Activated naive CD8-positive, alpha-beta T cell treated with anti-CD3 and anti-CD28 coated beads for 36 hours (primary cell): Measurements from ENCODE around the gene ZNF578. TPM values are rescaled to one million over a fixed set of nuclear protein-coding genes. Genes with fewer than 3 reads are reported as not detected.
A peak's percentile ranks its signal among the peaks of the same experiment; 100 is the strongest.
"Not testable (repeated sequence)": the region's sequence is repeated elsewhere in the genome, so short reads cannot be mapped to it uniquely, and the experiment has no call there.

Source experiments
- DNase-seq: peaks from one replicate; pipeline ENCODE4 v3.0.0; 2021
- H3K27ac Mint-ChIP-seq: one replicate; pipeline ENCODE4 v1.8.0; 2022; ENCODE audit warnings: mild to moderate bottlenecking, moderate library complexity, mixed read lengths
- H3K27me3 Mint-ChIP-seq: one replicate; pipeline ENCODE4 v1.8.0; 2022; ENCODE audit warnings: mild to moderate bottlenecking, mixed read lengths
- H3K36me3 Mint-ChIP-seq: one replicate; pipeline ENCODE4 v1.8.0; 2021; ENCODE audit warnings: mild to moderate bottlenecking, mixed read lengths
- H3K4me1 Mint-ChIP-seq: one replicate; pipeline ENCODE4 v1.8.0; 2021; ENCODE audit warnings: mixed read lengths
- H3K4me3 Mint-ChIP-seq: one replicate; pipeline ENCODE4 v1.8.0; 2022; ENCODE audit warnings: mild to moderate bottlenecking, moderate library complexity, mixed read lengths
- H3K9me3 Mint-ChIP-seq: one replicate; pipeline ENCODE4 v1.8.0; 2022; ENCODE audit warnings: mixed read lengths
- total RNA-seq, 2 experiments: library from RNA; stranded (reverse); gene quantifications; one replicate each; pipeline ENCODE4 v1.2.3, GENCODE V29; 2021

Gene ZNF578
- 1 to 10 TPM in 1 of 2 experiments, under 1 TPM in 1; 0.93 to 1.1 TPM for total RNA-seq

DNA sequence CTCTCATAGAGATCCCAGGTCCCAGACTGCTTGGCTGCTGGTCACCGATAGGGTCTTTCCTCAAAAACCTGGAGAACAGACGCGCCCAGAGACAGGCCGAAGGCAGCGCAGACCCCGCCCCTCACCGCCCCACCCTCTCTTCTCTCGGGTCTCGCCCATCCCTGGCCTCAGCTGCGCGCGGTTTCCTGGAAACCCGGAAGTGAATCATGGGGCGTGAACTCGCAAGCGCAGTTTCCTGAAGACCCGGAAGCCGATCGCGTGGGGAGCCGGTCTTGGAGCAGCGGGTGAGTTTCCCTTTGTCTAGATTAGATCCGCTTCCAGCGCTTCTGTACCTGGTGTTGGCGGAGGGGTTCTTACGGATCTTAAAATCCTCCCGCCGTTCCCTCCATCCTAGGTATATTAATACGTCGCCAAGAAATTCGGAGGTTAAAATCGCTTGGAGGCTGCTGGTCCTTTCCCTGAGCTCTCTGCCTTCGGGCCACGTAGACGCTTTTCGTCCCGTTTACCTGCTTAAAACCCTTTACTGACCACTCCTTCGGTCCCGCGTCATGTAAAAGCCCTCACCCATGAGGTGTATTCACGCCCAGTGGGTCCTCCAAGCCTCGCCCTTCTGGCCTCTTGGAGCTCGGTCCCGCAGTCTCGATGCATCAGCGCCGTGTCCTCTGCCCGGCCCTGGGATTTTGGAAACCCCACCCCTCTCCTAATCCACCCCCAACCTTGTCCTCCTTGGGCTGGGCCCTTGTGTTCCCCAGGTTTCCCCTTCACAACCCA is at the start of gene ZNF578:
TSS of gene ZNF578 (plus strand) at position 230 of the 771 bp plus-strand sequence. CDS start 48,293 bp downstream, outside the sequence.
- Mint-ChIP-seq H3K9me3 (peaks cover 65% of the 10 kb centered on the region), H3K27ac (peak within 1 kb of the TSS; percentile 86), H3K4me3 (peak within 1 kb of the TSS; percentile 84), H3K36me3 (peaks cover 70% of the 10 kb centered on the region), H3K4me1 (peaks cover 13% of the 10 kb centered on the region), H3K27me3 (peaks cover 11% of the 10 kb centered on the region)
- DNase-seq: peak; percentile 82

DNA sequence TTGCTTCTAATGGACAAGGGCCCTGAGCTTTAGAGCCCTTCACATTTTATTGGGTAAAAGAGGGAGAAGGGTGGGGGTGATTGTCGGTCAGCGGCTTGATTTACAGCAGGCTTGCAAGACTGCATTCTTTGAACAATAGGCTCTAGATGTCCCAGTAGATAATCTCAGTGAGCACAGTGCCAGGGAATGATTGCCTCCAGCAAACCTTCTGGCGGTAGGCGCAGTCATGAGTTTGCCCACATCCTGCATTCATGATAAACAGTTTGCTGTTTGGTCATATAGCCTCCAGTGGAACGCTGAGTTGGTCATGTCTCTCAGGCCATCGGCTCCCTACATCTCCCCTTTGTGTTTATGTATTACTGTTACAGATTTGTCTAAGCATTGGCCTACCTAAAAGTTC is 43.1 kb upstream of the ZNF578 start:
- H3K27ac Mint-ChIP-seq: no peak overlapping the region
- DNase-seq: no peak
- H3K27me3 Mint-ChIP-seq: no peaks in the 10 kb centered on the region
- H3K4me1 Mint-ChIP-seq: no peaks in the 10 kb centered on the region
- H3K4me3 Mint-ChIP-seq: no peak overlapping the region
- H3K9me3 Mint-ChIP-seq: peaks cover 63% of the 10 kb centered on the region
- H3K36me3 Mint-ChIP-seq: peaks cover 95% of the 10 kb centered on the region

DNA sequence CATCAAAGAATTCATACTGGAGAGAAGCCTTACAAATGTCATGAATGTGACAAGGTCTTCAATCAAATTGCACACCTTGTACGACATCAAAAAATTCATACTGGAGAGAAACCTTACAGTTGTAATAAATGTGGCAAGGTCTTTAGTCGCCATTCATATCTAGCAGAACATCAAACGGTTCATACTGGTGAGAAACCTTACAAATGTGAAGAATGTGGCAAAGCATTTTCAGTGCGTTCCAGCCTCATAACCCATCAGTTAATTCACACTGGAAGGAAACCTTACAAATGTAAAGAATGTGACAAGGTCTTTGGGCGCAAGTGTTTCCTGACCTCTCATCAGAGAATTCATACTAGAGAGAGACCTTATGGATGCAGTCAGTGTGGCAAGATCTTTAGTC is 37.6 kb upstream of the ZNF578 start:
- DNase-seq: no peak
- Mint-ChIP-seq H3K9me3 (peaks cover 66% of the 10 kb centered on the region), H3K4me3 (no peak overlapping the region), H3K27ac (no peak overlapping the region), H3K4me1 (no peaks in the 10 kb centered on the region), H3K27me3 (no peaks in the 10 kb centered on the region), H3K36me3 (peaks cover 52% of the 10 kb centered on the region)

DNA sequence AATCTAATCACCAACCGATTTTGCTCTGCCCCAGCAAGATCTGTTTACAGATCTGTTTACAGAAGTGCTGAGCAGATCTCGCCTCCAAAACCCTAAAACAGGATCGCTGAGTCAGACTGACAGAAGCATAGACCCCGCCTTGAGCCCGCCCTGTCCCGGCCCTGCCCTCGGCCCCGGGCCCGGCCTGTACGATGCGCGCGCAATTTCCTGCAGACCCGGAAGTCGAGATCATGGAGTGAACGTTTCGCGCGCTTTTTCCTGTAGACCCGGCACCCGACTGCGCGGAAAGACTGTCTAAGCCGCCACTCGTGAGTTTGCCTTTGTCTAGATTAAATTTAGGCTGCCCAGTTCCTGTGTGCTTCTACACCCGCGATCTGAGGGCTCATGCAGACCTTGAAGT is 24.4 kb upstream of the ZNF578 start, which contains the start of gene ZNF534:
TSS of gene ZNF534 (plus strand) at position 212 of the 400 bp plus-strand sequence. CDS start 2,327 bp downstream, outside the sequence.
- no peak within 1 kb of the TSS for H3K27ac Mint-ChIP-seq
- no peaks in the 10 kb centered on the region for H3K4me1 Mint-ChIP-seq
- H3K27me3 Mint-ChIP-seq: no peaks in the 10 kb centered on the region
- peaks cover 57% of the 10 kb centered on the region for H3K9me3 Mint-ChIP-seq
- DNase-seq: no peak
- H3K4me3 Mint-ChIP-seq: no peak within 1 kb of the TSS
- peaks cover 23% of the 10 kb centered on the region for H3K36me3 Mint-ChIP-seq

DNA sequence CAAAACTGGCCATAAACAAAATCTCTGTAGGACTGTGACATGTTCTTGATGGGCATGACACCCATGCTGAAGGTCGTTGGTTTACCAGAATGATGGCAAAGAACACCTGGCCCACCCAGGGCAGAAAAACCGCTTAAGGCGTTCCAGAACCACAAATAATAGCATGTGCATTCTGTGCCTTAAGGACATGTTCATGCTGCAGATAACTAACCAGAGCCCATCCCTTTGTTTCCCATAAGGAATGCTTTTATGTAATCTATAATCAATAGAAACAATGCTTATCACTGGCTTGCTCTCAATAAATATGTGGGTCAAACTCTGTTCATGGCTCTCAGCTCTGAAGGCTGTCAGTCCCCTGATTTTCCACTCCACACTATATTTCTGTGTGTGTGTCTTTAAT is 11.2 kb upstream of the ZNF578 start:
- Mint-ChIP-seq H3K4me3 (no peak overlapping the region), H3K27ac (no peak overlapping the region), H3K9me3 (peaks cover 60% of the 10 kb centered on the region), H3K4me1 (no peaks in the 10 kb centered on the region), H3K27me3 (peaks cover 3% of the 10 kb centered on the region), H3K36me3 (peaks cover 17% of the 10 kb centered on the region)
- DNase-seq: no peak

DNA sequence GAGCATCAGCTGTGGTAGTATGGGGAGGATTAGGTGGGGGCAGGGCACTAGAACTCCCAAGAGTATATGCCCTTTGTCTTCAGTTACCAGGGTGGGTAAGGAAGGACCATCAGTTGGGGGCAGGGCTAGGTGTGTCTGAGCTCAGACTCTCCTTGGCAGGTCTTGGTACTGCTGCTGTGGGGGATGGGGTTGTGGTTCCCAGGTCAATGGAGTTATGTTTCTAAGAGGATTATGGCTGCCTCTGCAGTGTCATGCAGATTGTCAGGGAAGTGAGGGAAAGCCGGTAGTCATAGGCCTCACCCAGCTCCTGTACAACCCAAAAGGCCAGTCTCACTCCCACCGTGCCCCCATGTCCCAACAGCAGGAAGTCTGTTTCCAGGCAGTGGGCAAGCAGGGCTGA is 8.8 kb upstream of the ZNF578 start:
- no peak for DNase-seq
- Mint-ChIP-seq H3K36me3 (peaks cover 19% of the 10 kb centered on the region), H3K27ac (no peak overlapping the region), H3K27me3 (peaks cover 3% of the 10 kb centered on the region), H3K4me1 (no peaks in the 10 kb centered on the region), H3K4me3 (no peak overlapping the region), H3K9me3 (peaks cover 63% of the 10 kb centered on the region)

DNA sequence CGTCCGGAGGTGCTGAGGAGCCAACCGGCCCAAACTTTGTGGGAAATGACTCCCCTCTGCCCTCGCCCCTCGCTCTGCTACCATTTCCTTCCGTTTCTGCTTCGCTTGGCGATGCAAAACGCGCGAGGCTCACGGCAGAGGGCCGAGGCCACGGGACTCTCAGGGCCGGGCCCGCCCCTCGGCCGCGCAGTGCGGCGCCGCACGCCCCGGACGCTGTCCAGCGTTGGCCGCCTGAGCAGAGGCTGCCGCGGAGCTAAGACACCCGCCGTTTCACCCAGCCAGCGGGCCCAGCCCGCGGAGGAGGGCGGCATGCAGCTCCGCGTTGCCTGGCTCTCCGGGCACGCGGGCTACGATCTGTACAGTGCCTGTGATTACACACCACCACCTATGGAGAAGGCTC is 2.1 kb upstream of the ZNF578 start:
- H3K27ac Mint-ChIP-seq: no peak overlapping the region
- peaks cover 59% of the 10 kb centered on the region for H3K9me3 Mint-ChIP-seq
- peaks cover 48% of the 10 kb centered on the region for H3K36me3 Mint-ChIP-seq
- H3K4me1 Mint-ChIP-seq: peaks cover 13% of the 10 kb centered on the region
- no peak overlapping the region for H3K4me3 Mint-ChIP-seq
- peaks cover 11% of the 10 kb centered on the region for H3K27me3 Mint-ChIP-seq
- no peak for DNase-seq

DNA sequence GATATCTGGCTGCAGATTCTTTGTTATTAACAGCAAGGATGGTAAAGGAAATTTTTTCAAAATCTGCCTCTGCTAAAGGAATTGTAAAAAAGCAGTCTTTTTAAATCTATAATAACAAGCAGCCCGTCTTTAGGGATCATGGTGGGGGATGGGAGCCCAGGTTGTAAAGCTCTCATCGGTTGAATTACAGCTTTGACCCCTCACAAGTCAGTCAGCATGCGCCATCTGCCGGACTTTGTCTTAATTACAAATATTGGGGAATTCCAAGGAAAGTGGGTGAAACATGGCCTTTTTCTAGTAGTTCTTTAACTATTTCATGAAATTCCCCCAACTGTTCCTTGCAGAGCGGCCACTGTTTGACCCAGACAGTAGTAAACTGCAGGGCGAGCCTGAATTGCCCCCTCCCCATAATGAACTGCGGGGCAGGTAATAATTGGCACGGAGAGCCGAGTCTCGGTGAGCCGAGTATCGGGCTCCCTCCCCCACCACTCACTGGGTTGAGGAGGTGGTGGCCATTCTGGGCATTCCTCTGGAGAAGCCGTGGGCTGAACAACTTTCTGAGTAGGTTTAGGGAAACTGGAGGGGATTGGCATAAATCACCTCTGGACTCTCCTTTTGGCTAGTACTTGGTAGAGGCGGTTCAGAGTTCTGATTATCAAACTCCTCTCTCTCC is 11.6 kb downstream of the ZNF578 start:
- Mint-ChIP-seq H3K27me3 (no peaks in the 10 kb centered on the region), H3K4me3 (no peak overlapping the region), H3K36me3 (peaks cover 59% of the 10 kb centered on the region), H3K27ac (no peak overlapping the region), H3K4me1 (no peaks in the 10 kb centered on the region), H3K9me3 (peaks cover 62% of the 10 kb centered on the region)
- DNase-seq: no peak

DNA sequence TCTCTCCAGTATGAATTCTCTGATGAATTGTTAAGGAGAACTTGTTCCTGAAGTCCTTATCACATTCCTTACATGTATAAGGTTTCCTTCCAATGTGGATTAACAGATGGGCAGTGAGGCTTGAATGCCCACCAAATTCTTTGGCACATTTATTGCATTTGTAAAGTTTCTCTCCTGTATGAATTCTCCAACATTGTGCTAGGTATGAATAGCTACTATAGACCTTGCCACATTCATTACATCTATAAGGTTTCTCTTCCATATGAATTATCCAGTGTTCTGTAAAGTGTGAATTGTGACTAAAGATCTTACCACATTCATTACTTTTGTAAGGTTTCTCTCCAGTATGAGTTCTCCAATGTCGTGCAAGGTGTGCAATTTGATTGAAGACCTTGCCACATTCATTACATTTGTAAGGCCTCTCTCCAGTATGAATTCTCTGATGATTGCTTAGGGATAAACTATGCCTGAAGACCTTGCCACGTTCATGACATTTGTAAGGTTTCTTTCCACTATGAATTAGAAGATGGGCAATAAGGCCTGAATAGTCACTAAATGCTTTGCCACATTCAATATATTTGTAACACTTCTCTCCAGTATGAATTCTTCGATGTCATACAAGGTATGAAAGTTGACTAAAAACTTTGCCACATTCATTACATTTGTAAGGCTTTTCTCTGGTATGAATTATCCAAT is 20.4 kb downstream of the ZNF578 start:
- Mint-ChIP-seq H3K9me3 (peaks cover 67% of the 10 kb centered on the region), H3K36me3 (peaks cover 62% of the 10 kb centered on the region)

DNA sequence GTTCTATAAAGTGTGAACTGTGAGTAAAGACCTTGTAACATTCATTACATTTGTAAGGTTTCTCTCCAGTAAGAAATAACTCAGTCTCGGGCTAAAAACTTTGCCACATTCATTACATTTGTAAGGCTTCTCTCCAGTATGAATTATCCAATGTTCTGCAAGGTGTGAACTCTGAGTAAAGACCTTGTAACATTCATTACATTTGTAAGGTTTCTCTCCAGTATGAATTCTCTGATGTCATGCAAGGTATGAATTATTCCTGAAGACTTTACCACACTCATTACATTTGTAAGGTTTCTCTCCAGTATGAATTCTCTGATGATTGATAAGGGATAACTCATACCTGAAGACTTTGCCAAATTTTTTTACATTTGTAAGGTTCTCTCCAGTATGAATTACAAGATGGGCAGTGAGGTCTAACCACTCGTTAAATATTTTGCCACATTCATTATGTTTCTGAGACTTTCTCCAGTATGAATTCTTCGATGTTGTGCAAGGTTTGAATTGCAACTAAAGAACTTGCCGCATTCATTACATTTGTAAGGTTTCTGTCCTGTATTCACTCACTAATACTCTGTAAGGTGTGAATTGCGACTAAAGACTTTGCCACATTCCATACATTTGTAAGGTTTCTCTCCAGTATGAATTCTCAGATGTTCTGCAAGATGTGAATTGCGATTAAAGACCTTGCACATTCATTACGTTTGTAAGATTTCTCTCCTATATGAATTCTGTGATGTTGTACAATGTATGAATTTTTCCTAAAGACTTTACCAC is 21.2 kb downstream of the ZNF578 start:
- H3K9me3 Mint-ChIP-seq: peaks cover 68% of the 10 kb centered on the region
- no peak overlapping the region for H3K27ac Mint-ChIP-seq
- H3K4me1 Mint-ChIP-seq: no peaks in the 10 kb centered on the region
- H3K36me3 Mint-ChIP-seq: peaks cover 58% of the 10 kb centered on the region
- H3K4me3 Mint-ChIP-seq: no peak overlapping the region
- H3K27me3 Mint-ChIP-seq: no peaks in the 10 kb centered on the region
- DNase-seq: no peak

More for the DNA sequence above, 20.4 kb downstream of the ZNF578 start:
- no peak overlapping the region for H3K27ac Mint-ChIP-seq
- no peaks in the 10 kb centered on the region for H3K27me3 Mint-ChIP-seq
- no peak for DNase-seq
- no peak overlapping the region for H3K4me3 Mint-ChIP-seq
- H3K4me1 Mint-ChIP-seq: no peaks in the 10 kb centered on the region

DNA sequence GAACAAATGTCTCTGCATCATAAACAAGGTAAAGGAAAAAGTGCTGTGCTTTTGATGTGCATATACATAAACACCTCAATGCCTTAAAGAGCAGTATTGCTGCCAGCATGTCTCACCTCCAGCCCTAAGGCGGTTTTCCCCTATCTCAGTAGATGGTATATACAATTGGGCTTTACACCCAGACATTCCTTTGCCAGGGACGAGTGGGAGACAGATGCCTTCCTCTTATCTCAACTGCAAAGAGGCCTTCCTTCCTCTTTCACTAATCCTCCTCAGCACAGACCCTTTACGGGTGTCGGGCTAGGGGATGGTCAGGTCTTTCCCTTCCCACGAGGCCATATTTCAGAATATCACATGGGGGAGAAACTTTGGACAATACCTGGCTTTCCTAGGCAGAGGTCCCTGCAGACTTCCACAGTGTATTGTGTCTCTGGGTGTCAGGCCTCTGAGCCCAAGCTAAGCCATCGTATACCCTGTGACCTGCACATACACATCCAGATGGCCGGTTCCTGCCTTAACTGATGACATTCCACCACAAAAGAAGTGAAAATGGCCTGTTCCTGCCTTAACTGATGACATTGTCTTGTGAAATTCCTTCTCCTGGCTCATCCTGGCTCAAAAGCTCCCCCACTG is 30.9 kb downstream of the ZNF578 start:
- H3K27me3 Mint-ChIP-seq, DNase-seq, H3K4me1 Mint-ChIP-seq, H3K27ac Mint-ChIP-seq, H3K4me3 Mint-ChIP-seq: not testable (repeated sequence)
- peaks cover 33% of the 10 kb centered on the region for H3K36me3 Mint-ChIP-seq
- H3K9me3 Mint-ChIP-seq: peaks cover 38% of the 10 kb centered on the region

DNA sequence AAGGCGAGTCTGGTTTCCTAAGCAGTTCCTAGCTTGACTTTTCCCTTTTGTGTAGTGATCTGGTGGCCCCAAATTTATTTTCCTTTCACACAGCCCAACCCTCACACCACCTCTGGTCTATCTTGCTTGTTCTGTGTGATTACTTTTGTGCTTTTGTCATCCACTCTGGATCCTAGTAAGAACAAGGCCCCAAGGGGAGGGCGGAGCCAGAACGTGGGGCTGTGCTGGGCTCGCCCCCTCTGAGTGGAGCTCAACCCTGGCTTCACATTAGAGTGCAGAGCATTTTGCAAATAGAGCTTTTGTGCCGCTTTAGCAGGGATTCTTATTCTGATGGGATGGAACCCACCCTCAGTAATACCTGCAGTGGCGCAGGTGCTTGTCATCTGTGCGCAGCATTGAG is 31.7 kb downstream of the ZNF578 start:
- not testable (repeated sequence) for DNase-seq, H3K27ac Mint-ChIP-seq, H3K4me3 Mint-ChIP-seq, H3K4me1 Mint-ChIP-seq, H3K27me3 Mint-ChIP-seq
- Mint-ChIP-seq H3K9me3 (peaks cover 43% of the 10 kb centered on the region), H3K36me3 (peaks cover 33% of the 10 kb centered on the region)

DNA sequence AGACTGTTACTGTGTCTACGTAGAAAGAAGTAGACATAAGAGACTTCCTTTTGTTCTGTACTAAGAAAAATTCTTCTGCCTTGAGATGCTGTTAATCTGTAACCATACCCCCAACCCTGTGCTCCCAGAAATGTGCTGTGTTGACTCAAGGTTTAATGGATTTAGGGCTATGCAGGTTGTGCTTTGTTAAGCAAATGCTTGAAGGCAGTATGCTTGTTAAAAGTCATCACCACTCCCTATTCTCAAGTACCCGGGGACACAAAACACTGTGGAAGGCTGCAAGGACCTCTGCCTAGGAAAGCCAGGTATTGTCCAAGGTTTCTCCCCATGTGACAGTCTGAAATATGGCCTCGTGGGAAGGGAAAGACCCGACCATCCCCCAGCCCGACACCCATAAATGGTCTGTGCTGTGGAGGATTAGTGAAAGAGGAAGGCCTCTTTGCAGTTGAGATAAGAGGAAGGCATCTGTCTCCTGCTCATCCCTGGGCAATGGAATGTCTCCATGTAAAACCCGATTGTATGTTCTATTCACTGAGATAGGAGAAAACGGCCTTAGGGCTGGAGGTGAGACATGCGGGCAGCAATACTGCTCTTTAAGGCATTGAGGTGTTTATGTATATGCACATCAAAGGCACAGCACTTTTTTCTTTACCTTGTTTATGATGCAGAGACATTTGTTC is 32.3 kb downstream of the ZNF578 start:
- H3K9me3 Mint-ChIP-seq: peaks cover 46% of the 10 kb centered on the region
- H3K36me3 Mint-ChIP-seq: peaks cover 30% of the 10 kb centered on the region
- H3K27me3 Mint-ChIP-seq: not testable (repeated sequence)

More for the DNA sequence above, 32.3 kb downstream of the ZNF578 start:
- not testable (repeated sequence) for H3K4me1 Mint-ChIP-seq, H3K27ac Mint-ChIP-seq, H3K4me3 Mint-ChIP-seq, DNase-seq
